ENCODE data around the gene TTC23L.

DNA sequence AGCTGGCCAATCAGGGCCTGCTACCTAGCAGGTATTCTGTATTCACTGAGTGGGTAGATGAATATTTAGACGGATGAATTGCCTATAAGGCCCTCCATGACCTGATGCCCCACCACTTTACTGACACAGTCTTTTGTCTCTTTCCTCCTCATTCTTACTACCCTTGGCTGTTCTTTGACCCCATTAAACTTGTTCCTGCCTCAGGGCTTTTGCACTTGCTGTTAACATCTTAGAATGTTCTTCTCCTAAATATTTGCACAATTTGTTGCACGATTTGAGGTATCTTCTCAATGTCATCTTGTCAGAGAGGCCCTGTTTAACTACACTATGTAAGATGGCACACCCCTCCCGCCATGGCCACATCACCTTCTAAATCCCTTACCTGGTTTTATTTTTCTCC is 3.3 kb upstream of the TTC23L start:
- TF ChIP-seq CTCF (IDR thresholded peaks at IDR 0.05) (no peak), E2F1 (CRISPR knock-in tag; IDR thresholded peaks at IDR 0.05) (no peak), NFE2L1 (CRISPR knock-in tag; IDR thresholded peaks at IDR 0.05) (no peak), KAT7 (CRISPR knock-in tag; IDR thresholded peaks at IDR 0.05; ENCODE audit: borderline replicate concordance) (no peak), MLX (CRISPR knock-in tag; IDR thresholded peaks at IDR 0.05) (no peak), NR2C2 (CRISPR knock-in tag; IDR thresholded peaks at IDR 0.05) (no peak), SP1 (CRISPR knock-in tag; conservative IDR thresholded peaks at IDR 0.05) (no peak), JUN (CRISPR knock-in tag; IDR thresholded peaks at IDR 0.05) (no peak)
- TF ChIP-seq, protein P1, sequence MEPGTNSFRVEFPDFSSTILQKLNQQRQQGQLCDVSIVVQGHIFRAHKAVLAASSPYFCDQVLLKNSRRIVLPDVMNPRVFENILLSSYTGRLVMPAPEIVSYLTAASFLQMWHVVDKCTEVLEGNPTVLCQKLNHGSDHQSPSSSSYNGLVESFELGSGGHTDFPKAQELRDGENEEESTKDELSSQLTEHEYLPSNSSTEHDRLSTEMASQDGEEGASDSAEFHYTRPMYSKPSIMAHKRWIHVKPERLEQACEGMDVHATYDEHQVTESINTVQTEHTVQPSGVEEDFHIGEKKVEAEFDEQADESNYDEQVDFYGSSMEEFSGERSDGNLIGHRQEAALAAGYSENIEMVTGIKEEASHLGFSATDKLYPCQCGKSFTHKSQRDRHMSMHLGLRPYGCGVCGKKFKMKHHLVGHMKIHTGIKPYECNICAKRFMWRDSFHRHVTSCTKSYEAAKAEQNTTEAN (CRISPR knock-in tag; IDR thresholded peaks at IDR 0.05): no peak
- TF ChIP-seq, protein P2, sequence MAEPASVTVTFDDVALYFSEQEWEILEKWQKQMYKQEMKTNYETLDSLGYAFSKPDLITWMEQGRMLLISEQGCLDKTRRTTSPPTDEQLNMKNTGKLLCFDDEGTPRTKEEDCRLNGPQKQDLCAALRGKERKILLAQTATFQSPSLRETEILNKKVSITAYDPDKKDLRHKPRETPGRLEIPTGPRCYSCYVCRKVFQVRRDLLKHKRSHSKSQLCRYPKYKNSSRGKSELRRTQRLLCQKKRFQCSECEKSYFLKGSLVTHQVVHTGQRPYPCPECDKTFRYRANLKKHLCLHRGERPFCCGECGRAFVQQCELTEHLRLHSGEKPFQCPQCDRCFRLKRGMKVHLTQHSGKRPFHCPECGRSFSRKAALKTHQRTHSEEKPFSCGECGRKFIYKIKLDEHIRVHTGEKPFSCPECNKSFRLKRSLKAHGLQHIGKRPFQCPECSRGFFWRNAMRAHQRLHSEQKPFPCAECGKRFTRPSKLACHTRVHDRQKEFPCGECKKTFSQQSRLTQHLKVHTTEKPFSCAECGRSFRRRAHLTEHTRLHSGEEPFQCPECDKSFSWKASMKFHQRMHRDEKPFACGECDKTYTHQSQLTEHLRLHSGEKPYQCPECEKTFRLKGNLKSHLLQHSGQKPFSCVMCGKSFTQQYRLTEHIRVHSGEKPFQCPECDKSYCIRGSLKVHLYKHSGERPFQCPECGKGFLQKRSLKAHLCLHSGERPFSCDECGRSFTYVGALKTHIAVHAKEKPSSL (CRISPR knock-in tag; conservative IDR thresholded peaks at IDR 0.05): no peak
